Measurements from ENCODE around the gene ACTR5.

DNA sequence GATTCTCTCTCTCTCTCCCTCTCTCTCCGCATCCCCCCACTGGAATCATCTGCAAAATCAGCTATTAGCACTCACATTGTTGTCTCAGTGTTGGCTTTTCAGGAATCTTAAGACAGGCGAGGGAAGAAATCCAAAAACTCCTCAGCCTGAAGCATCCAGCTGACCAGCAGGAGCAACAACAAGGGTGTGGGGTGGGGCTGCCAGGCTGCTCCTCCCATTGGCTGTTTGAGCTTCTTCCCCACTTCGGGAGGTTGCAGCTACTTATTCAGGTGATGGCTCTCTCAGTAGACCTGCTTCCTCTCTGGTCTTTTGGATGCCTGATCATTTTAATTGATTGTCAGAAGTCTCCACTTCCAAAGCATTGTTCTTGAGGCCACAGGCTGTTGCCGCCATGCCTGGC lies 48.1 kb upstream of the ACTR5 start:
- no peak for TF ChIP-seq CTCF (IDR thresholded peaks at IDR 0.05; ENCODE audit: low read depth, low read length, missing input control)
- TF ChIP-seq GABPA (IDR thresholded peaks at IDR 0.05 in 1 of 2, conservative IDR thresholded peaks at IDR 0.05 in 1 of 2) = no peak
- TF ChIP-seq MAX (IDR thresholded peaks at IDR 0.05) = no peak
- TF ChIP-seq TAF1 (conservative IDR thresholded peaks at IDR 0.05) = no peak
- TF ChIP-seq, protein P1, sequence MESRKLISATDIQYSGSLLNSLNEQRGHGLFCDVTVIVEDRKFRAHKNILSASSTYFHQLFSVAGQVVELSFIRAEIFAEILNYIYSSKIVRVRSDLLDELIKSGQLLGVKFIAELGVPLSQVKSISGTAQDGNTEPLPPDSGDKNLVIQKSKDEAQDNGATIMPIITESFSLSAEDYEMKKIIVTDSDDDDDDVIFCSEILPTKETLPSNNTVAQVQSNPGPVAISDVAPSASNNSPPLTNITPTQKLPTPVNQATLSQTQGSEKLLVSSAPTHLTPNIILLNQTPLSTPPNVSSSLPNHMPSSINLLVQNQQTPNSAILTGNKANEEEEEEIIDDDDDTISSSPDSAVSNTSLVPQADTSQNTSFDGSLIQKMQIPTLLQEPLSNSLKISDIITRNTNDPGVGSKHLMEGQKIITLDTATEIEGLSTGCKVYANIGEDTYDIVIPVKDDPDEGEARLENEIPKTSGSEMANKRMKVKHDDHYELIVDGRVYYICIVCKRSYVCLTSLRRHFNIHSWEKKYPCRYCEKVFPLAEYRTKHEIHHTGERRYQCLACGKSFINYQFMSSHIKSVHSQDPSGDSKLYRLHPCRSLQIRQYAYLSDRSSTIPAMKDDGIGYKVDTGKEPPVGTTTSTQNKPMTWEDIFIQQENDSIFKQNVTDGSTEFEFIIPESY (IDR thresholded peaks at IDR 0.05) = no peak
- no peak for TF ChIP-seq REST (IDR thresholded peaks at IDR 0.05)
- no peak for TF ChIP-seq RAD21 (IDR thresholded peaks at IDR 0.05)
- no peak for TF ChIP-seq HNF4A (conservative IDR thresholded peaks at IDR 0.05)

Data from liver (tissue), 3 donors.